ENCODE measurements around the gene CDHR5.
"Not testable (repeated sequence)": the region's sequence is repeated elsewhere in the genome, so short reads cannot be mapped to it uniquely, and the experiment has no call there.

CDHR5 gene

GRCh38 chr11:587978-588380, 36.8 kb downstream of the CDHR5 start:
- peak; percentile 32 to 49 for DNase-seq (ENCODE audit: low read depth in 1 of 2, low spot score in 1 of 2)

DNA sequence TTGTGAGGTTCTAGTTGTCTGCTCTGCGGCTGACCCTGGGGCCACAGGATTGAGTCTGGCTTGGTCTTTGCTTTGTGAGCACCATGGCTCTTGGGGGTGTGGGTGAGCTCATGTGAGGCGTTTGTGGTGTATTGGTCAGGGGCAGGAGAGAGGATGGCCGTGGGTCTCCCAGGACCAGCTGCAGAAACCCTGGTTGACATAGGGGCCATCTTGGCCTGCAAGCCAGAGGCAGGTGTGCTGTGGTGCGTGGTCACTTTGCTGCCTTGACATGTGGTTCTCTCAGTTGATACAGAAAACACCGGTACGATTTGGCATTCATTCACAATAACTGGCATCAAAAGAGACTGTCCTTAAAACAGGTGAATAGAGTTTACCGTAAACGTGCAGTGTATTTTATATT, 37.2 kb downstream of the CDHR5 start:
- DNase-seq (ENCODE audit: low read depth in 1 of 2, low spot score in 1 of 2), result no peak

GRCh38 chr11:586376-587316, 38.1 kb downstream of the CDHR5 start:
- no peak for DNase-seq (ENCODE audit: low read depth in 1 of 2, low spot score in 1 of 2)

DNA sequence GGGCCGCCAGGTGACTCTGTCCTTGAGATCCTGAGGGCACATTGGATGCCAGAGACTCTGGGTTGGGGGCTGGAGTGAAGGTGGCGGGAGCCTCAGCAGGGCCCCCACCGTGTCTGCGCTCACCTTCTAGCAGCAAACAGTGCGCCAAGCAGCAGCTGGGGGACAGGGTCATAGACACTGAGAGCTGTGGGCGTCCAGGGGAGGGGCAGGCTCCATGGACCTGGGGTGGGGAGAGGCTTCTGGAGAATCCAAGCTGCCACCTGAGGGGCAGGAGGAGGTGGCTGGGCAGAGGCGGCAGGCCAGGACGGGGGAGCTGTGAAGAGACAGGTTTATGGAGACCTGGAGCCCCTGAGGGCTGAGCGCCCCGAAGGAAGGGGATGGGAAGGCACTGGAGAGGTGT, 40.5 kb downstream of the CDHR5 start:
- DNase-seq (ENCODE audit: low read depth in 1 of 2, low spot score in 1 of 2), result no peak

- no peak for DNase-seq (ENCODE audit: low read depth in 1 of 2, low spot score in 1 of 2)
These were observed 43.0 kb downstream of the CDHR5 start for GRCh38 chr11:581752-582151.

- DNase-seq (ENCODE audit: low read depth in 1 of 2, low spot score in 1 of 2), result no peak
These were observed 43.4 kb downstream of the CDHR5 start for GRCh38 chr11:581342-581741.

DNA sequence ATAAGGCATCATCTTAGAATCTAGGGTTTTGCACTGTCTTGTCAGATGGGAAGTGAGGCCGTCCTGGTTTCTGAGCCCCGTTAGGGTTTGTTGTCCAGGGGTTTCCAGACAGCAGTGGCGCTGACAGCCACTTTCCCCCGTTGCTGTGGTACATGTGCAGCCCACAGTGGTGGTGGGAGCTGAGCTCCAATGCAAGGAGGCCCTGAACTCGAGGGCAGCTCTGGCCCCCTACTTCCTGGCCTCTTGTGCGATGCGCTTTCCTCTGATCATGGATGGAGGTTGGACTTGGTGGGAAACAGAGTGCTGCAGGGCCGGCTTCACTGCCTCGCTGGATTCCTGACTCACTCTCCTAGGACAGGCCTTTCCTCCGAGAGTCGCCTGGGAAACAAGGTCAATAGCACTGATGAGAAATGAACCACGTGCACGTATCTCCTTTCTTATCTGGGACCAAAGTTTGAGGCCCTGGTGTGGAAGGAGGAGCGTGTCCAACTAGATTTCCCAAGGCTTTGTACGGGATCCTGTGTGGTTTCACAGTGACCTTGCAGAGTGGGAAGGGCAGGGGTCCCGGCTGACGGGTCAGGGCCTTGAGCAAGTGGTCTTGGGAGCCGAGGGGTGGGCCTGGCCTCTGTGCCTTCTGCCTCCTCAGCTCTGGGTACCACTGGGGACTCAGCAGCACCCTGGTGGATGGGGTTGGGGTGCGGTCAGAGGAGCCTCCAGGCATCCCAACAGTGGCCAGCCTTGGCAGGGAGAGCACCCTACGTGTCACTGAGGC, 44.7 kb downstream of the CDHR5 start:
- no peak for DNase-seq (ENCODE audit: low read depth in 1 of 2, low spot score in 1 of 2)

- no peak for DNase-seq (ENCODE audit: low read depth in 1 of 2, low spot score in 1 of 2)
These were observed 46.3 kb downstream of the CDHR5 start for GRCh38 chr11:578276-579035.

DNA sequence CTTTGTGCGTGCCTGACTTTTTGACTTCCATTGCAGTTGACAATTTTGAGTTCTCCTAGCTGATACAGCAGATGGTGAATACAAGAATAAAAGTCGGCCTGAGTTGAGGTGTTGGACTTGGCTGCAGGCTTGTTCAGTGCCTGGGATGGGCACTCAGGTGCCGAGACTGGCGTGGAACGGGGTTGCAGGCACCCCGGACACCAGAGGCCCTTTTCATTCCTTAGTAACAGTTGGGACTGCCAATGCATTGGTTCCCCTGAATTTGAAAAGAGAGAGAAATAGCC, 47.2 kb downstream of the CDHR5 start:
- no peak for DNase-seq (ENCODE audit: low read depth in 1 of 2, low spot score in 1 of 2)

DNA sequence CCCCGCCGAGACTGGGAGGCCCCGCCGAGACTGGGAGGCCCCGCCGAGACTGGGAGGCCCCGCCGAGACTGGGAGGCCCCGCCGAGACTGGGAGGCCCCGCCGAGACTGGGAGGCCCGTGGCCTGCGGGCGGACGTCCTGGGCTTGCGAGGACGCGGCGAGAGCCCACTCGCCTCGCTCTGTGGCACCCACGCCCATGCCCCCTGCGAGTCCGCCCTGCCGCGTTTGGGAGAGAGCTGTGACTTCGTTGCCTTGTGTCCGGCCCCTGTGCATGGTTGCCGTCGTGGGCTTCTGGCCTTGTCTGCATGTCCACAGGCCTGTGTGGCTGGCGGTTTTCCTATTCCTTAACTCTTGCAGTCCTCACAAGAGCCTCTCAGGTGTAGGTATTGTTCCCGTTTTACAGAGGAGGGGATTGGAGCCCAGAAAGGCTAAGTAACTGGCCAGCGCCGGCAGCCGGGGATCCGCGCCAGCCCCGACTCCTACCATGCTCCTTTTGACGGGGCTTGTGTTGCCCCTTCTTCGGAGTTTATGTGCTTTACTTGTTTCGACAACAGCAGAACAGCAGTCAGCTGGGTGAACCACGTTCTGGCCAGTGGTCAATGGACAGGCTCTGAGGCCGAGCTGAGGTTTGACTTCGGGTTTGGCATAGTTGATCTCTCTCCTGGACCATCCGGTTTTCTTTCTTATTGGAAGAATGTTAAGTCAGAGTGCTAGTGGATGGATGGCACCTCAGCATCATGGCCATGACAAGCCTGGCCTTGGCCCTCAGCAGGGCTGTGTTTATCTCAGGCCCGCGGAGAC, 47.7 kb downstream of the CDHR5 start:
- no peak for DNase-seq (ENCODE audit: low read depth in 1 of 2, low spot score in 1 of 2)

- peak; percentile 93 for DNase-seq (ENCODE audit: low read depth in 1 of 2, low spot score in 1 of 2)
These were observed 48.6 kb downstream of the CDHR5 start, which contains the start of gene PHRF1 for GRCh38 chr11:575996-576768. PHRF1 (plus strand) TSS chr11:576470; CDS start chr11:581513, 5,043 bp downstream.

DNA sequence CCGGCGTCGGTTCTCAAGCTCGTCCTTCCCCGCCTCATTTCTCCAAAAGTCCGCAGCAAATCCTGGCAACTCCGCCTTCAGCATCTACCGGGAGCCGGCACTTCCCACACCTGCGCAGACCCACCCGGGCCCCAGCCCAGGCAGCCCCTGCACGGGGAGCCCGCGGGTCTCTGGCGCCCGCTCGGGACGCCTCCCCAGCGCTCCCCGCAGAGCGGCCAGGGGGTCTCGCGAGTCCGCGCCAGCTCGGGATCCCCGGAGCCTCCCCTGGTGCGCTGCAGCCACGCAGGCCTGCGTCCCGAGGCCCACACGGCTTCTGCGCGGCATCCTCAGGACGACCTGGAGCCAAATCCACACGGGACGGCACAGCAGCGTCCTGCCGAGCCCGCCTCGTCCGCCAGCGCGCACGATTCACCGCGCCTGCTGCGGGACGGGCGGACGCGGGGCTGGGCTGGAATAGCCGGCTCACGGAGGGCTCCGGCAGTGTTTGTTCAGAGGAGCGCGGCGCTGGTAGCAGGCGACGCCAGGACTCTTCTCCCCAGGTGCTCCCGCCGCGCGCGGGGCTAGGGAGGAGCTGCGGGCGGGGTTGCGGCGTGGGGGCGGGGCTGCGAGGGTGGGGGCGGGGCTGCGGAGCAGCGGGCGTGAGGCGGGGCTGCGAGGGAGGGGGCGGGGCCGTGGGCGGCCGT, 49.3 kb downstream of the CDHR5 start:
- DNase-seq (ENCODE audit: low read depth in 1 of 2, low spot score in 1 of 2), result no peak

GRCh38 chr11:574632-575312, 50.0 kb downstream of the CDHR5 start:
- no peak for DNase-seq (ENCODE audit: low read depth in 1 of 2, low spot score in 1 of 2)

DNA sequence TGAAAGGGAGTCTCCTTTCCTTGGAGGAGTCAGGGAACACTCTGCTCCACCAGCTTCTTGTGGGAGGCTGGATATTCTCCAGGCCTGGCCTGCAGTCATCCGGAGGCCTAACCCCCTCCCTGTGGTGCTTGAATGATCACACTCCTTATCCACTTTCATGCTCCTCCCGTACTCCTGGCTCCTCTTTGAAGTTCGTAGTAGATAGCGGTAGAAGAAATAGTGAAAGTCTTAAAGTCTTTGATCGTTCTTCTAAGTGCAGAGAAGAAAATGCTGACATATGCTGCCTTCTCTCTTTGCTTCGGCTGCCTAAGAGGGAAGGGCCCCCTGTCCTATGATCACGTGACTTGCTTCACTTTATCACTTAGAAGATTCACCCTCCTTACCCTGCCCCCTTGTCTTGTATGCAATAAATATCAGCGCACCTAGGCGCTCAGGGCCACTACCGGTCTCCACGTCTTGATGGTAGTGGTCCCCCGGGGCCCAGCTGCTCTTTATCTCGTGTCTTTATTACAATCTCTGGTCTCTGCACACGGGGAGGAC, 50.7 kb downstream of the CDHR5 start:
- DNase-seq (ENCODE audit: low read depth in 1 of 2, low spot score in 1 of 2), result not testable (repeated sequence)

GRCh38 chr11:573146-573759, 51.5 kb downstream of the CDHR5 start:
- no peak for DNase-seq (ENCODE audit: low read depth in 1 of 2, low spot score in 1 of 2)

DNA sequence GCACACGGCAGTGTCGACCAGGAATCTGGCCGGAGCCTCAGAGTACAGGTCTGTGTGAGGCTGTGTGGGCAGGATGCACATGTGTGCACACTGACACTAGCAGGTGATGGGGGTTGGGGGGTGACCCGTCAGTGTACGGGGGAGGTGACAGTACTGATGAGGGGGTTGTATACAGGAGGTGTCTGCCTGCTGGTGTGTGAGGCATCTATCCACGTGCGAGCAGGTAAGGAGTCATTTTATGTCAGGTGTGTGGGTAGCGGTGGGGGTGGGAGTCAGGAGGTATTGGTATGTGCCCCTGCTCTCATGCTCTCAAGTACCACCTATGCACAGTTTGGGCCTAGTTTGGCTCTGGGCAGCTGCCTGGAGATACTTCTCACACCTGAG, 53.0 kb downstream of the CDHR5 start:
- no peak for DNase-seq (ENCODE audit: low read depth in 1 of 2, low spot score in 1 of 2)

GRCh38 chr11:569158-569885, 55.4 kb downstream of the CDHR5 start:
- no peak for DNase-seq (ENCODE audit: low read depth in 1 of 2, low spot score in 1 of 2)
